NAMALWA (cell line): ENCODE measurements around the gene RGS12.
"Not testable (repeated sequence)": the region's sequence is repeated elsewhere in the genome, so short reads cannot be mapped to it uniquely, and the experiment has no call there.

Source experiments
- DNase-seq: peaks from one replicate; pipeline ENCODE4 v3.0.0-alpha.2; 2015; ENCODE audit warnings: low spot score

Gene RGS12

DNA sequence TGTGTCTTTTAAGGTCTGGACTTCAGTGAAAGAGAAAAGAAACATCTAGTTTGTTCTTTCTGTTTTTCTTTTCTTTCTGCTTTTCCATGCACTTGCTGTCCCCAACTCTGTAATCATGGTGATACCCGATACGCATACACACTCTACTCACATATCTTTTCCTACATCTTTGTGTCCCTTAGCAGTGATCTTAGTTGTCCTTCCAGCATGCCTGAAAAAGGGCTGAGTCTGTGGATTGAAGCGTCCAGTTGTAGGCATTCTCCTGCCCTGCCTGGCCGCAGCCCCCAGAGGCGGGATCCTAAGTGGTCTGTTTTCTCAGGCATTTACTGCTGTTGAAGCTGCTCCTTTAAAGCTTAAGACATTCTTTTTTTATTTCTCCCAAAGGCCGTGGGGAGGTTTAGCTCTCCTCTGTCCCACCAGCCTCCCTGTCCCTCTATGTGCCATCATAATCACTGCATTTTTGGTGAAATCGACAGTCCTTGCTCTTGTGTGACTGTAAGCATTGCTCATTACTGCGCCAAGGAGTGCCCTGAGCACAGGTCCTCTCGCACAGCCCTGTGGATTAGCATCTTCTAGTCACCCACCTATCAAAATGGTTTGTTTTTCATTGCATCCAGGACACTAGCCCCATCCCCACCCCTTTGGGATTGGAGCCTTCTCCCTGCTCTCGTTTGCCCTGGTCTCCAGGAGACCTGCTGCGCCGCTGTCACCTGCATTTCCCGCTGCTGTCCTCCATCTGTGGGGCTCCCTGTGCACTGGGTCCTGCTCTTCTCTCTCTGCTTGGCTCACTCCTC lies 4.4 kb downstream of the RGS12 start:
- DNase-seq, result no peak

DNA sequence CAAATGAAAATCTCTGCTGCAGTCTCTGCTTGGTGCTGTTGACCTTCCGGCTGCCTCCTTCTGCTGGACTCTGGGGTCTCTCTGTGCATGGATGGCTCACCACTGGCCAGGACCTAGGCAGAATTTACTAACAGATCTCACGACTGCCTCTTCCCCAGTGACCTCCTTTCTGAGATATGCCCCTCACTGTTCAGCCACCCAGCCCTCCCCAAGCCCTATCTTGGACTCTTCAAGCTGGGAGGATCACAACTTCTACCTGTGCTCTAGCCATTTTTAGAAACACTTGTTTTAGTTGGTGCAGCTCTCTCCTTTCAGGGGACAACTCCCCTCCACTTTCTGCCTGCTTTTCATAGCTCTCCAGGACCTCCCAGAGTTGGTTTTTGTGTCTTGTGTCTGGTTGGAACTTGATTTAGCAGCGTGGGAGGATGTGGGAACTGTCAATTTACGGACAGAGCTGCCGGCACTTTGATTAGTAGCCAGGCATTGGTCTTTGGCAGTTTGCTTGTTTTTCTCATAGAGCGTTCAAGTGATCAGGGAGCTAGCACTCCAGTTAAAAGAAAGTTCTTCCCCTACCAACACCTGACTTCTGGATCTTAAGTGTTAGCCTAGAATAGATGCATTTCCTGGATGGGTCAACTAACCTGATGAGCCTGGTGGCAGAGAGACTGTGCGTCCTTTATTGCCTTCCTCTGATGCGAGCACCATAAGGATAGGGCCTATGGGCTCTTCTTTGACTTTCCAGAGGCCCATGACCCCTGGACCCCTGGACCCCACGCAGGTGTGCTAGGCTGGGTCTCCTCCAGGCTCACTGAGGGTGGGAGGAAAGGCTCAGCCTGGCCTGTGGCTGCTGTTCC lies 6.5 kb downstream of the RGS12 start:
- DNase-seq, result no peak

DNA sequence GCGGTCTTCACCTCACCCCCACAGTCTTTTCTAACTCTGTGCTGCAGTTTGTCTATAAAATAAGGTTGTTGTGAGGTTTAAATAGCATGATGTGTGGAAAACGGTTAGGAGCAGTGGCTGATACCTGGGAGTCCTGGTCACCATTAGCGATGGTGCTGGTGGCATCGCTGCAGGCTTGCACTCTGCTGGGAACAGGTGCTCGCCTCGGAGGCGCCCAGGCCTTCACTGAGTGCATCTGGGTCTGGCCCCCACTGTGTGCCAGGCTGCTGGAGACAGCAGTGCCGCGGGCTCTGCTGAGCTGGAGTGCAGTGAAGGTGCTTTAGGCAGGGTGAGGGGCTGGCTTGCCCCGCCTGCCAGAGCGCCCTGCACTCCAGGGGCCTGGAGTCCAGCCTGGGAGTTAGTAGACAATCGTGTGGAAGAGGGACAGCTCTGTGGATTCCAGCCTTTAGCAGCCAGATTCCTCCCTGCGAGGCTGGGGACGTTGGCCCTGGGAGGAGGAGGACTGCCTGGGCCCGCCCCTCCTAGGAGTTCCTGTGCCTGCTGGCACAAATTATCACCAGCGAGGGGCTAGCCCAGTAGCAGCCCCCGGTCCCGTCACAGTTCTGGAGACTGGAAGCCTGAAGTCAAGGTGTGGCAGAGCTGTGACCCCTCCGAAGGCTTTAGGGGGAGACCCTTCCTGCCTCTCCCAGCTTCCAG lies 7.3 kb downstream of the RGS12 start:
- DNase-seq, result no peak

DNA sequence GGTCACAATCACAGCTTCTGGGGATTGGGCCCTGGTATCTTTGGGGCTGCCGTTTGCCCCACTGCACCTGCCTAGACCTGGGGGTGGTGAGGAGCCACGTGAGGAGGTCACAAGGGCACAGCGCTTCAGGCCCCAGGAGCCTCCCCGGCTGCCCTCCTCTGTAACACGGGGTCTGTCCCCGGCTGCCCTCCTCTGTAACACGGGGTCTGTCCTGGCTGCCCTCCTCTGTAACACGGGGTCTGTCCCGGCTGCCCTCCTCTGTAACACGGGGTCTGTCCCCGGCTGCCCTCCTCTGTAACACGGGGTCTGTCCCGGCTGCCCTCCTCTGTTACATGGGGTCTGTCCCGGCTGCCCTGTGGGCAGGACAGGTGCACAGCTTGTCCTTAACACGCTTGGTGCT lies 8.1 kb downstream of the RGS12 start:
- DNase-seq, result not testable (repeated sequence)

DNA sequence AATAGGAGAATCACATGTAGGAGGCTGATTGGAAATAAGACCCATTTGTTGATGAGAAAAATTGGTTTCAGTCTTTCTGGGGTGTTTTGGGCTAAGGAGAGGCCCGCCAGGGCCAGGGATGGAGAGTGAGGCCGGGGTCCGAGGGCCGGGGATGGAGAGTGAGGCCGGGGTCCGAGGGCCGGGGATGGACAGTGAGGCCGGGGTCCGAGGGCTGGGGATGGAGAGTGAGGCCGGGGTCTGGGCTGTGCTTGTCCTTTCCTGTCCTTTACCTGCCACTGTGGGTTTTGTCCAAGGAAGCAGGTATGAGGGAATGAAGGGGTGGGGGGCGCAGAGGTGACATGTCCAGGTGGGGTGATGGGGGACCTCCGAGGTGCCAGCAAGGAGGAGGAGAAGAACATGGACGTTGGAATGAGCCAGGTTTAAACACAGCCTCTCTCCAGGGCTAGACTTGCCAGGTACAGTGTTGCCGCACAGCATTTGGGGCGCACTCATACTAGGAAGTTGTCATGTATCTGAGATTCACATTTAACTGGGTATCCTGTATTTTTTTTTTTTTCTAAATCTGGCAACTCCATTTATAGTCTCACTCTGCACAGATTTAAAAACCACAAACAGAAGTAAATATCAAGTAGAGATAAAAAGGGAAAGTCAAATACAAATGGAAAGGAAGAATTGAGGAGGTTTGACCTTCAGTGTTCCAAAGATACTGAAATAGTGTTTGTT lies 8.8 kb downstream of the RGS12 start:
- no peak for DNase-seq

DNA sequence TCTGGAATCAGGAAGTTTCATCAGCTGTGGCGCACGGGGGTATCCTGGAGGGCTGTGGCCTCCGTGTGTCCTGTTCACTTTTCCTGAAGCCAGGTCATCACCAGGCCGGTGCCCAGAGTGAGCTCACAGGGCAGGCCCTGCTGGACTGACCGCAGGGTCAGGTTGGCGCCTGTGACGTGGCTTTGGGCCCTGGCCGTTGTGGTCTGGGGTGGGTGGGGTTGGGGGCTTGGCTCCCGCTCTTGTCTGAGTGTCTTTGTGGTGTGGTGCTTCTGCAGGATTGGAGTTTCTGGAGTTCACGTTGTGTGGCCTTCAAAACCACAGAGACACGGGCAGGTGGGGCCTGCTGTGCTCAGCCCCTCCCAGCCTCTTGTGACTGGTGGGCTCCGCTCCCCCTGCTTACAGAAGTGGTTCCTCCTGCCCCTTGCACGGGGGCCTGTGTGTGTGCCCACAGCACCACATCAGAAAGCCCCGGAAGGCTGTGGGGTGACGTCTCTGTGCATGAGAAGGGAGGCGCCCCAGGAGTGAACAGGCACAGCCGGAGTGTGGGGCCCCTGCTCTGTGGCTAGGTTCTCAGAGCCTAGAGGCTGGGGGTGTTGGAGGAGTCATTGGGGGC lies 9.5 kb downstream of the RGS12 start:
- DNase-seq, result peak; percentile 29

DNA sequence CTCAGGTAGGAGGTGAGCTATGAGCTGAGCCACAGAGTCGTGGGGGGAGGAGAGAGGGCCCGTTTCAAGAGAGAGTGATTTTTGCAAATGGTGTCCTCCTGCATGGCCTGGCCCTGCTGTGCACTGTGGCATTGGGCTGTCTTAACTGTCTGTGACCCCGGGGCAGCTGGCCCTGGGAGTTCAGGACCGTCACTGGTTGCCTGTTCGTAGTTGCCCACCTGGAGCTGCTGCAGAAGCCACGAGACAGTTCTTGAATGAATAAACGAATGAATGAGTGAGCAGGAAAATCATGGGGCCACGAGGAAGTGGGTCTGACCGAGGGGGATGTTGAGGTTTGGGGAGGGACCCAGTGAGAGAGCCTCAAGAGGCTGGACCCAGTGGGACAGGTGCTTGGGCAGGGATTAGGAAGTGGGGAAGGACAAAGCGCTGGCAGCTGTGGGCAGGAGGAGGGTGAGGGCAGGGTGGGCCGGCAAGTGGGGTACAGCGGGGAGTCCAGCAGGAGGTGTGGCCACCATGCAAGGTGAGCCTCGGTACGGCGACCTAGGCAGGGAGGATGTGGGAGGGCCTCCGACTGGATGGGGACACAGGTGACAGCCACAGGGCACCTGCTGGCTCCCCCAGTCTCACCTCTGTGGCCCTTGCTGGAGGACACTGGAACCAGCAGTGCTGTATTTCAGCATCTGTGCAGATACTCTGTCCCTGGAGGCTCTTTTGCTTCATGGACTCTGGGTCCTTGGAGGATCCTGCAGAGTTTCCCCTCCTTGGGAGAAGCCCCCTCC lies 10.2 kb downstream of the RGS12 start:
- DNase-seq, result no peak

DNA sequence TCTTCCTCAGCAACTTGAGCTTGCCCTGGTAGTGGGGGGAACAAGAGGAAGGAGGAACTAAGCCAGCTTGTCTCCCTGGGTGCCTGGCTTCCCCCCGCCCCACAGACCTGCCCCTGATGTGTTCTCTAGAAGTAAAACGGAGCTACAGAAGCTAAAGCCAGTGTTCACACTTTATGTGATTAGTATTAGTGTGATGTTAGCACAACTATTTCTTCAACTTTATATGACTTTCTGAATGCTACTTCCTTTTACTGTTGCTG lies 10.7 kb downstream of the RGS12 start:
- DNase-seq, result no peak

DNA sequence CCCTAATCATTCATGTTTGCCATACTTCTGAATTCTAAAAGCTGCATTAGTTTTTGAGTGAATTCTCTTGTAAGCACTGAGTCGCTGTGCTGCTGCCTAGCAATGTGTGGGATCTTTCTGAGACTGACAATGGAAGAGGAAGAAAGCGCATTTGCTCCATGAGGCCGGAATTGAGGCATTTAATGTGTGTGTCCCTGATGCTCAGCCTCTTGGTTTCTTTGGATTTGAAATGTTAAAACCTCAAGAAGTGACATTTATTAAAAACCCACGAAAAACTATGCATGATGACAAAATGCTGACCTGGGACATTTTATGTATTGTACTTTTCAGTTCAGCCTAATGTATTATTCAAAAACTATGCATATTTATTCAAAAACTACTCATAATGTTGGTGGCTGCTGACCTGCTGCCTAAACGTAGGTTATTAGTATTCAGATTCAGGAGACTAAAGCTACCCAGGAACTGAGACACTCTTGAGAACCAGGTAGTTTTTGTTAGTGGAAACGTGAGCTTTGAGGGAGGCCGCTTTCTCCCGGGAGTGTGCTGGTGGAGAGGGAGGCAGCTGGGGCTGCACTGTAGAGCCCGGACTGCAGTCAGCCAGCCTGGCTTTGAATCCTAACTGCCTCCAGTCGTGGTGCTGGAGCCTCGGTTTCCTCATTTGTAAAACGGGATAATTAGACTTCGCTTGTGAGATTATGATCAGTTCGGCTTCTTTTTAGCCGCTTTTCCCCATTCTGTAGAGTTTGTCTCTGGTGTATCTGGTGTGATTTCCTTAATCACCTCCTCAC lies 11.3 kb downstream of the RGS12 start:
- DNase-seq, result no peak

DNA sequence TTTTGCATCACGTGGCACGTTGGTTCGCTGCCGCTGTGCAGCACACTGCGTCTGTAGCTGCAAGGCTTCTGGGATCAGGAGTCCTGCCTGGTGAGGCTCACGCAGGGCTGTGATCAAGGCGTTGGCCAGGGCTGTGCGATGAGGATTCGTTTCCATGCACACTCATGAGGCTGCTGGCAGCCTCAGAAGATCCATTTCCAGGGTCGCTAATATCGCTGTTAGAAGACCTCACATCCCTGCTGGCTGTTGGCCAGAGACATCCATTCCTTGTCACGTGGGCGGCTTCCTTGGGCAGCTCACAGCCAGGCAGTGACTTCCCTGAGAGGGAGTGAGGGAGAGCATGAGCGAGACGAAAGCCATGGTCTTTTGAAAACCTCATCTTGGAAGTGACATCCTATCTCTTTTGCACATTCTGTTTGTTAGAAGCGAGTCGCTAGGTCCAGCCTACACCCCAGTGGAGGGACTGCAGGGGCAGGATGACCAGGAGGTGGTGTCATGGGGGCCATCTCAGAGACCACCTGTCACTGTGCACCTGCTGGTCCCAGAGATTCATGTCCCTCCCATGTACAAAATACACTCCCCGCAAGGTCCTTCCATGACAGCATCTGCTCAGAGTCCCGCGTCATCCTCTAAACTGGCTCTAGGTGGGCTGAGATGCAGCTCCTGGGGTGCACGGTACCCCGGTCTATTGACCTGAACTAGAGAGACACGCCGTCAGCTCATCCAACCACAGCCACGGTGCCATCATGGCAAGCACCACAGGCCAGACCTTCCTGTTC lies 12.2 kb downstream of the RGS12 start:
- no peak for DNase-seq

DNA sequence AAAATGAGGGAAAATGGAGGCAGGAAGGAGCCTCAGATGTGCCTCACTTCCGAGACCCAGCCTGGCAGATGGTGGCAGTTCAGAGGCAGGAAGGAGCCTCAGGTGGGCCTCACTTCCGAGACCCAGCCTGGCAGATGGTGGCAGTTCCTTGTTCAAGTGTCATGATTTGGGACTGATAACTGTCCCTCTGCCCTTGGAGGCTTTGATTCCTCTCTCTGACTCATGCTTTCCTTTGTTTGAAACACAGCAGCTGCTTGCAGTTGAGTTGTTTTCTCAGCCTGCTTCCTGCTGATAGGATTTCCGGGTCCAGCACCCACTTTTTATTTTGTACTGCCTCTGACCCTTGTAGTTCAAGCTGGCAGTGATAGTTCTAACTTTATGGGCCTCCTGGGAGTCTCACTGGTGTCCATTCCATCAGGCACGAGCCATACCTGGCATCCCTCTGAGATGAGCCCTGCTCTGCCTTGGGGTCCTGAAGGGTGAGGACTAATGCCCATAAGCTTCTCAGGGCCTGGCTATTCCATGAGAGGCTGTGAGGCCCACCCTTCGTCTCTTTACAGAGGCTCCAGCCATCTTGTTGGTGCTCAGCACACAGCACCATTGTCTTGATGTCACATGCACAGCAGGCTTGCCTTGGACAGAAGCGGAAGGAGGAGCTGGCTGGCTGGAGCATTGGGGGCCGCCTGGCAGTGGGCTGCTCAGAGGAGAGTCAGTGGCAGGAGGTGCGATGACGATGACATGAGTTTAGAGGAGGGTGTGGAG lies 13.0 kb downstream of the RGS12 start:
- no peak for DNase-seq

DNA sequence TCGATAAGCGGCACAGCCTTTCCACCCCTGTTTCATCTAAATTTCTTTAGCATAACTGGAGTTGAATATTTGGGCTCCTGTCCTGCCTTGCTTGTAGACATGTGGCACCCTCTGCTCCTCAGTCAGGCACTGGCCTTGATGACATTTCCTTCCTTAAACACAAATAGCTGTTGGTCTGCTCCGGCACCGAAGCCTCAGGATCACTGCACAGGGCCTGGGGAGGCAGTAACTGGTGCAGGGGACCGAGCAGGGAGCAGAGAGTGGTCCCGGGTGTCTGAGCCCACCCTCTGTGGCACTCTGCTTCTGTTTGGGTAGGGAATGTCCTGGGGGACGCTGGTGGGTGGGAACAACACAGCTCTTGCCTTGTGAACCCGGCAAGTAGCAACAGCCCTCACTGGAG lies 13.6 kb downstream of the RGS12 start:
- DNase-seq, result no peak

DNA sequence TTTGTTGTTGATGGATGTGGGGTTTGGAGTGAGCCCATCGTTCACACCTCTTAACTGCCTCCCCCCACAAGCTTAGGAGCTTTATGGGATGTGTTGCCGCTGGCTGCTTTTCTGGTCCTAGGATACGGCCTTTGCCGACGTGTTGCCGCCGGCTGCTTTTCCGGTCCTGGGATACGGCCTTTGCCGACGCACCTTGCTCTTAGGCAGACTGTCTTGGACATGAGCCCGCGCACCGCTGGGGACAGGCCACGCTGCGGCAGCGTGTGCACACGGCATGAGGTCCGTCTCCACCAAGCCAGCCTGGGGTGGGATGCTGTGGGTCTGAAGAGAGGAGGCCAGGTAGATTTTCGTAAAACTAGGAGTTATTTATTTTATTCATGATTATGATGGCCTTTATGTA lies 14.2 kb downstream of the RGS12 start:
- DNase-seq, result no peak

DNA sequence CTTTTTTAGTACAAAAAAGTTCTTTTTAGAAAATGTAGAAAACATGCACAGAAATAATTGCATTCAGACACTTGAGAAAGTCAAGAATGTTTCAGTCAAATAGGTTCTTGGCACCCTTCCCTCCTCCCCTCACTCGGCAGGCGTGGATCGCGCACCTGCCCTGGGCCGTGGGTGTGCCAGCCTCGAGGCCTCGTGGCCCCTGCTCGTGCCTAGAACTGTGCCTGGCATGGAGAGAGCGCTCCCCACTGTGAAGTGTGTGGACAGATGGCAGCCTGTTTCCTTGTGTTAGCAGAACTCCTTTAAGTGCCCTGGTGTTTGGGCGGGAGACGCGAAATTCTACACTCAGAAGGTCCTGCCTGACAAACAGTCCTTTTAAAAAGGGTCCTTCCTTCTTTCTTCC lies 14.7 kb downstream of the RGS12 start:
- DNase-seq, result no peak

DNA sequence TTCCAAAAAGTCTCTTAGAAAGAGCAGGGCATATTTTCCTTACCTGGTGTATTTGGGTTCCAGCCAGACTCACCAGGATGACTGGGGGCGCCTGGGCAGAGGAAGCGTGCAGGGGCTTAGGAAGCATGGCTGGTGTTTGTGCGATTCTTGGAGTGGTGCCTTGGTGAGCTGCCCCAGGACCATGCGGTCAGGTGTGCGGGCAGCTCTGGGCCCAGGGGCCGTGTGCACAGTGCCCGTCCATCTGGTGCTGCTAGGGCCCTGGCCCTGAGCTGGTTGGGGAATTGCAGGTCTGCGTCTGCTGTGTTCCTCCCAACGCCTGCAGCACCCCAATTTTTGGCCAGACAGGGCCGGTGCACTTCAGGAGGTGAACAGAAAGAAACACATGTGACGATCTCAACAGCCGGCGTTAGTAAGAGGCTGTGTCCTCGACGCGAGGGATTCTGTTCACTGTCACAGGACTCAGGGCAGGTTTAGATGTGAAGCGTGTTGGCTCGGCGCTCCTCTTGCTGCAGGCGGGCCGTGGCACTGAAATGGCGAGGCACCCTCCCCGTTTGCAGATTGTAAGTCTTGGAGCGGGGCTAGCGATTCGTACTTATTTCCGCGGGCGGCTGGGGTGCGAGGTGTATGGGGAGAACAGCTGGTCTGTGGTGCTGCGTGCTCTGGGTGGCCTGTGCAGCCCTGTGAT lies 15.2 kb downstream of the RGS12 start:
- no peak for DNase-seq

DNA sequence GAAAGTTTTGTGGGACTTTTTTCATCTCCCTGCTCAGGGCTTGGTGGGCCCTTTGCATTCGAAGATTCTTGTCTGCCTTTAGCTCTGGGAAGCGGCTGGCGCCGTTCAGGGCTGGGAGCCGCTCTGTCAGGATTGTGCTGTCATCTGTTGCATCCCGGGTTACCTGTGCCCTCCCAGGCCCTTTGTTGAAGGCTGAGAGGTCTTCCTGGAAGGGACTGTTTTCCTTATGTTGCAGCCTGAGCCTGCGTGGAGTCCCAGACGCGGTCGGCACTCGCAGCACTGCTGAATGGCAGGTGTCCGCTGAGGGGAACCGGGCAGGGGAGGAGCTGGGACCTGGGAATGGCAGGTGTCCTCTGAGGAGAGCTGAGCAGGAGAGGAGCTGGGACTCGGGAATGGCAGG lies 15.9 kb downstream of the RGS12 start:
- no peak for DNase-seq

DNA sequence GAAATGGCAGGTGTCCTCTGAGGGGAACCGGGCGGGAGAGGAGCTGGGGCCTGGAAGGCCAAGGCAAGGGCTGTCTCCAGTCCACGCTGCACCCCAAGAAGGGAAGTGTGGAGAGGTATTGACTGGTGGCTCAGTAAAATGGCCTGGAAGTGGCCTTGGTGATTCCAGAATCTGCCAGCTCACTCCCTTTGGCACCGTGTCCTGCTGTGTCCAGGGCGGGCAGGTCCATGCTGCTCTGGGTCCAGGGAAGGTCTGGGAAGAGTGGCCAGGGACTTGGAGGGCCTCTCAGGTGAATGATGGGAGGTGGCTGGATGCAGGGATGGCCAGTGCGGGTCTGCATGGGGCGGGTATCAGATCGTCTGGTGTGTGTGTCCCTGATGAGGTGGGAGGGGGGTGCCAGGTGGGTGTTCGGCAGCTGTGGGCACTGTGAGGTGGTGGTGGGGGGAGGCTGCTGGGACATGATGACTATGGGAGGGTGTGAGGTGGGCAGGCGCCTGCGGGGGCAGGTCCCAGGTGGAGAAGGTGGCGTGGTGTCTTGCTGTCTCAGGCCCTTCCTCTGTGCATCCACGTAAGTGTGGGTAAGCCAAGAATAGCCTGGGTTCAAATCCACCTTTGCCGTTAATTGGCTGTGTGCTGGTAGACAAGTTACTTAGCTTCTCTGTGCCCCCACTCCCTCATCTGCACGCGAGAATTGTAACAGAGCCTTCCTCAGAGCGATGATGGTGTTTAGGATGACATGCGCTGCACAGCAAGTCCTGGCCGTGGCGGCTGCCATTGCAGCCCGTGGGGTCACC lies 17.7 kb downstream of the RGS12 start:
- DNase-seq, result no peak

DNA sequence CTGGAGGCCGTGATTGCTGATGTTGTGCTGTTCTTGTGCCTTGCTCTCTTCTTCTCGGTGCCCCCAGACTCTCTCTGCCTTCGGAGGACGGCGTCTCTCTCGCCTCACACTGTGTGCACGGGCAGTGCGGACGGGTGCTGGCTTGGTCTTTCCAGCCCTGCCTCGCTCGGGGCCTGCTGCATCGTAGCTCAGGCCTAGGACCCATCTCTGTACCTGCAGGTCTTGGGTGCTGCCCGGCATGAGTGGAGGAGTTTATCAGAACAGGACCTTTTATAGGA lies 18.2 kb downstream of the RGS12 start:
- DNase-seq, result no peak
